Peyer's patch (tissue), 4 donors: Measurements from ENCODE around the gene ATPAF2. TPM values are rescaled to one million over a fixed set of nuclear protein-coding genes. Genes with fewer than 3 reads are reported as not detected.

Experiments
- DNase-seq, 3 donors: peaks; one replicate each; pipeline ENCODE4 v3.0.0-alpha.2; 2017 to 2019
- H3K27ac ChIP-seq, 4 donors: fragments of 200-600 bp; sonication (generic); one replicate each; pipeline ENCODE4 v1.5.1; 2016 to 2019
- H3K27me3 ChIP-seq, 2 donors: fragments of 200-600 bp; sonication (generic); one replicate each; pipeline ENCODE4 v1.5.1; 2019
- H3K36me3 ChIP-seq, 3 donors: fragments of 200-600 bp; sonication (generic); one replicate each; pipeline ENCODE4 v1.5.1; 2016 to 2019
- H3K4me1 ChIP-seq, 4 donors: fragments of 200-600 bp; sonication (generic); one replicate each; pipeline ENCODE4 v1.5.1; 2016 to 2019
- H3K4me3 ChIP-seq, 4 donors: fragments of 200-600 bp; sonication (generic); 1 replicate in 3 of 4; 2 replicates in 1 of 4; pipeline ENCODE4 v1.5.1; 2016 to 2019; ENCODE audit warnings: mild to moderate bottlenecking in 1 of 4
- H3K9me3 ChIP-seq, 4 donors: fragments of 200-600 bp; sonication (generic); one replicate each; pipeline ENCODE4 v1.5.1; 2016 to 2019; ENCODE audit warnings: mild to moderate bottlenecking in 1 of 4
- CTCF ChIP-seq, 6 experiments: fragments of 450-650 bp in 4 of 6; fragments of 200-600 bp in 2 of 6; sonication (generic) in 1 of 6; IDR thresholded peaks; one replicate each; pipeline ENCODE4 v1.5.1; 2017 to 2019; ENCODE audit warnings: antibody characterized with exemption in 6 of 6, mild to moderate bottlenecking in 3 of 6, moderate library complexity in 1 of 6
- POLR2A ChIP-seq, 2 donors: fragments of 450-650 bp; IDR thresholded peaks; one replicate each; pipeline ENCODE4 v1.5.1; 2017; ENCODE audit warnings: antibody characterized with exemption in 2 of 2, mild to moderate bottlenecking in 2 of 2, moderate library complexity in 2 of 2
- total RNA-seq, 4 donors: library from RNA; depleted of rRNA; stranded (reverse); fragments of >200 nt; gene quantifications; one replicate each; pipeline ENCODE4 v1.1.0, GENCODE V29; 2016

The ATPAF2 gene
- total RNA-seq, 4 donors from 2014 or later: 9.8 to 60.2 (median 29.7) TPM

DNA sequence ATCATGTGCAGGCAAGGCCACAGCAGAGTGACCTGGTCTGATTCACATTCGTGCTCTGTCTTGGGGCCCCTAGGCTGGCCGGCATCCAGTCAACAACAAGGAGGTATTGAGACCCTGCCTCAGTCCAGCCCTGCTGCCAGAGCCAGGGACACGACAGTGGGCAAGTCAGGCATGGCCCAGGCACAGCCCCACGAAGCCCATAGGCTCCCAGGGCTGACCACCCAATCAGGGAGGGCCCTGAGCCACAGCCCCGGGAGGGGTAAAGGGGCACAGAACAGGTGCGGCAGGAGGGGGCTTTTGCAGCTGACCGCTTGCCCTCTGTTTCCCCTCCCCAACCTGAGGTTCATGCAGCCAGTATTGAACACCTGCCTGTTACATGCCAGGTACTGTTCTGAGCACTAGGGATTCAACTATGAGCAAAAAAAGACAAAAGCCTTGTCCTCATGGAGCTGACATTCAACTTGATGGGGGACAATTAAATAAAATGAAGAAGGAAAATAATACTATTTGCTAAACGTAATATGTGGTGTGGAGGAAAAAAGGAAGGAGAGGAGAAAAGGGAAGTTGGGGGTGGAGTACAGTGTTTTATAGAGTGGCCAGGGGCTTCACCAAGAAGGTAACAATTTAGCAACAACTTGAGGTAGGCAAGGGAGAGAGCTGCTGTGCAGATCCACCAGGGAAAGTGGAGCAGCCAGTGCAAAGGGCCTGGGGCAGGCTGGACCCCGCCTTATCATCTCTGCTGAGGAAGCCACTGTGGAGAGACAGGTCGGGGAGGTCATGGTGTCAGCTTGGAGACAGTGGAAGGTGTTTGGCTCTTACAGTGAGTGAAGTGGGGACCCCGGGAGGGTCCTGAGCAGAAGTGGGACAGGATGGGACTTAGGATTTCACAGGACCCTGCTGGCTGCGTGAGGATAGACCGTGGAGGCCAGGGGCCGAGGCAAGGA lies 60.2 kb downstream of the ATPAF2 start:
- DNase-seq: no peak
- no peaks in the 10 kb centered on the region for H3K9me3 ChIP-seq
- no peak overlapping the region for H3K27ac ChIP-seq
- H3K27me3 ChIP-seq: no peaks in the 10 kb centered on the region
- H3K4me3 ChIP-seq: no peak overlapping the region
- no peaks in the 10 kb centered on the region for H3K36me3 ChIP-seq
- TF ChIP-seq CTCF (IDR thresholded peaks at IDR 0.05) (no peak), POLR2A (IDR thresholded peaks at IDR 0.05) (no peak)
- no peaks in the 10 kb centered on the region for H3K4me1 ChIP-seq

DNA sequence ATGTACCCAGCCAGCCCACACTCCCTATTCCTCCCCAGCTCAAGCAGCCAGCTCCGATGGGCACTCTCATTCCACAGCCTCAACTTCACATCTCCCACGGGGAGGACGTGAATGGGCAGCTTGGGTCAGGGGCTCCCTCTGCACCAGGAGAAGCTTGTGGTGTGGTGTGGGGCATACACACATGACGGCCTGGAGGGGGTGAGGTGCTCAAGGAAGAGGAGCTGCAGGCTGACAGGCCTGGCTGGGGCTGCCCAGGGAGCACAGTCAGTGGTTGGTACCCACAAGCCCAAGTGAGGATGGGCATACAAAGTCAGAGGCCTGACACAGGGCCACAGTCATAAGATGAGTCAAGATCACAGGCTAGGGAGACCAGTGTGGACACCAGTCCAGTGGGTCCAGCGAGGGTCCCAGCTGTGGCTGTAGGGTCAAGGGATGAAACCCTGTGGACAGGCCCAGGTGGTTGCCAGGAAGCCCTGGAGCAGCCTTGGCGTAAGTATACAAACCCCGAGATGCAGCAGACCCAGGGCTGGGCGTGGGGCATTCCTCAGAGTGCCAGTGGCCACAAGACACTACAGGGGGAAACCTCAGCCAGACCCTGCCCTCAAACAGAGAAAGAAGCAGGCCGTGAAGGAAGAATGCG lies 61.9 kb downstream of the ATPAF2 start:
- DNase-seq: no peak
- Histone ChIP-seq H3K27me3 (no peaks in the 10 kb centered on the region), H3K27ac (no peak overlapping the region), H3K4me3 (no peak overlapping the region), H3K9me3 (no peaks in the 10 kb centered on the region), H3K4me1 (peaks cover 0 to 6% (median 0%) of the 10 kb centered on the region in 4 donors), H3K36me3 (no peaks in the 10 kb centered on the region)
- TF ChIP-seq POLR2A (IDR thresholded peaks at IDR 0.05) (no peak), CTCF (IDR thresholded peaks at IDR 0.05) (no peak)

DNA sequence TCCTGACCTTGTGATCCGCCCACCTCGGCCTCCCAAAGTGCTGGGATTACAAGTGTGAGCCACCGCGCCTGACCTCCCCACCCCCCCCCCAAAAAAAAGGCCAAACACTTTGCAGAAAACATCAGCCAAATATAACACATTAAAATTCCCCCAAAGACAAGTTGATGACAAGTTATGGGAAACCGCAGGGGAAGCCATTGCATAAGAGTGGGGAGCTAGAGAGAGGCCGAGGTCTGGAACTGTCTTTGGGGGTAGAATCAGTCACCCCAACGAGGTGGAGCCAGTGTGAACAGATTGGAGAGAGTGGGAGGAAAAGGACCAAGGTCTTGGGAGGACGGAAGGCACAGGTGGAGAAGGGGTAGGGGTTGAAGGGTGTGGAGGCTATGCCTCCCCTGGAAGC lies 63.5 kb downstream of the ATPAF2 start:
- Histone ChIP-seq H3K27ac (no peak overlapping the region), H3K36me3 (no peaks in the 10 kb centered on the region), H3K27me3 (no peaks in the 10 kb centered on the region), H3K4me3 (no peak overlapping the region), H3K4me1 (peaks cover 0 to 14% (median 4%) of the 10 kb centered on the region in 4 donors), H3K9me3 (no peaks in the 10 kb centered on the region)
- no peak for DNase-seq
- TF ChIP-seq POLR2A (IDR thresholded peaks at IDR 0.05) (no peak), CTCF (IDR thresholded peaks at IDR 0.05) (no peak)

DNA sequence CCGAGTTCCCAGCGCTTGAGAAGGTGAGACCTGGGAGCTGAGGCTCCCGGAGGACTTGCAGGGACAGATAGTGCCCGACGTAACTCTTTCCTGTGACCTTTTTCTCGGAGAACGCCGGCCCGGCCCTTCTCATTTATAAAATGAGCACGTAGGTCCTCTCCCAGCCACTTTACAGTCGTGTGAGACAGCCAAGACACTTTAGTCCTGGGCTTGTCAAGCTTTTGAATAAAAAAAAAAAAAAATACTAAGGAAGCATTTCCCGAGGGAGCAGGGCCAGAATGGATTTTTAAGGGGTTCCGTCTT lies 66.1 kb downstream of the ATPAF2 start:
- TF ChIP-seq CTCF (IDR thresholded peaks at IDR 0.05) (no peak), POLR2A (IDR thresholded peaks at IDR 0.05) (no peak)
- Histone ChIP-seq H3K9me3 (no peaks in the 10 kb centered on the region), H3K36me3 (no peaks in the 10 kb centered on the region), H3K4me3 (peak overlapping the region; percentile 24 to 97 (median 52)), H3K27me3 (no peaks in the 10 kb centered on the region), H3K27ac (peak overlapping the region in 1 of 4 donors; percentile 29), H3K4me1 (peaks cover 0 to 14% (median 4%) of the 10 kb centered on the region in 4 donors)
- DNase-seq: no peak

DNA sequence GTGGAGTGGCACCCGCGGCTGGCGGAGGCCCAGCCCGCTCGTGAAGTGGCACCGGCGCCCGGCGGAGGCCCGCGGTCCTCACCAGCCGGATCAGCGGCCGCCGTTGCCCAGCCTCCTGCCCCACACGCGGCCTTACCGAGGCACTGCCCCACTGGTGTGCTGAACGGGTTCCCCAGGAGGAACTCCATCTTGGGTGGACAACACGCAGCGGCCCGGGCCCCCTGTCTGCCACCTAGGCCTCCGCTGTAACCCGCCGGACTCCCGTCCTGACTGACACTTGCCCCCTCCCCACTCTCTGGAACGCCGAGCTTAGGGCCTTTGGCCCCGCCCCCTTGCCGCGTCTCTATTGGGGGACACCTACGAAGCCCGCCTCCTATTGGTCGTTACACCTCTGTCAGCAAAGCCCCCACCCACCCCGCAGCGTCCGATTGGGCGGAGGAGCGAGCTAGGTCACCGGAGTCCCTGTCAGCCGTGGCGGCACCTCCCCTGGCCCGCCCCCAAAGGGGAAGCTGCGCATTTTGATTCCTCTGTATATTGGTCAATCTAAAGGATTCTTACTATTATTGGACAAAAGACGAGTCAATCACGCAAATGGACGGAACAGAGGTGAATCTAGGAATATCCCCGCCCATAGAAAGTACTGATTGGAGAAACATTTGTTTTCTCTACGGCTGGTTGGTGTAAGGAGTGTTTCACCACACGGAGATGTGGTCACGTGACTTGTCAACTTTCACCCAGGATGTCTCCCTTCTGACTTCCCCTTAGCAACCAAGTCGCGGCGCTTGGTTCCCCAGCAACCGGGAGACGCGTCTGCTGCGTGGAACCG lies 66.6 kb downstream of the ATPAF2 start, which contains the start of the genes DRC3 and TOM1L2:
DRC3 (plus strand) TSS at position 737 of the 826 bp plus-strand sequence. CDS start 4,737 bp downstream, outside the sequence.
TOM1L2 (minus strand) TSS at position 275 of the 826 bp plus-strand sequence; CDS start at position 188, 87 bp downstream.
- H3K4me1 ChIP-seq: peaks cover 0 to 14% (median 4%) of the 10 kb centered on the region in 4 donors
- TF ChIP-seq CTCF (IDR thresholded peaks at IDR 0.05): peak in 2 of 6 experiments; percentile 24 to 33
- peak; percentile 69 to 84 for TF ChIP-seq POLR2A (IDR thresholded peaks at IDR 0.05)
- peak within 1 kb of the TSS; percentile 83 to 89 (median 88) for H3K27ac ChIP-seq
- no peaks in the 10 kb centered on the region for H3K9me3 ChIP-seq
- no peaks in the 10 kb centered on the region for H3K36me3 ChIP-seq
- peak within 1 kb of the TSS; percentile 65 to 97 (median 74) for H3K4me3 ChIP-seq
- H3K27me3 ChIP-seq: no peaks in the 10 kb centered on the region
- peak; percentile 100 for DNase-seq
